LNCaP clone FGC (cell line): ENCODE results near the gene CLDN6.

Experiments
- DNase-seq: peaks from one replicate; pipeline ENCODE4 v3.0.0-alpha.2; 2011; ENCODE audit warnings: low read depth
- H3K4me3 ChIP-seq: 2 replicates; pipeline ENCODE4 v1.5.1; 2011; ENCODE audit warnings: mild to moderate bottlenecking, low read depth, low read length, control low read depth
- CTCF ChIP-seq: IDR thresholded peaks from 2 replicates; pipeline ENCODE4 v1.5.1; 2012; ENCODE audit warnings: mild to moderate bottlenecking; ENCODE audit not compliant: control insufficient read depth, insufficient read depth; ENCODE audit errors: extremely low read depth

CLDN6 gene

GRCh38 chr16:3038896-3039295 lies 20.9 kb upstream of the CLDN6 start:
- H3K4me3 ChIP-seq, result no peak overlapping the region
- DNase-seq, result no peak
- TF ChIP-seq CTCF, result no peak

- H3K4me3 ChIP-seq, result no peak overlapping the region
- DNase-seq, result no peak
- TF ChIP-seq CTCF, result no peak
Measured at GRCh38 chr16:3038256-3038655, 20.3 kb upstream of the CLDN6 start.

GRCh38 chr16:3036726-3037315 lies 18.8 kb upstream of the CLDN6 start, which contains the start of gene BICDL2:
Gene BICDL2, minus strand, starts transcription at chr16:3036944. Its CDS starts 1,448 bp downstream, at chr16:3035496.
- no peak for TF ChIP-seq CTCF
- H3K4me3 ChIP-seq, result peak within 1 kb of the TSS; percentile 69
- no peak for DNase-seq

GRCh38 chr16:3035972-3036725 lies 18.2 kb upstream of the CLDN6 start:
- DNase-seq, result no peak
- peak overlapping the region; percentile 69 for H3K4me3 ChIP-seq

GRCh38 chr16:3035289-3035971 lies 17.4 kb upstream of the CLDN6 start:
- peak overlapping the region; percentile 69 for H3K4me3 ChIP-seq
- no peak for DNase-seq
- TF ChIP-seq CTCF, result no peak

More at GRCh38 chr16:3035972-3036725, 18.2 kb upstream of the CLDN6 start:
- no peak for TF ChIP-seq CTCF

GRCh38 chr16:3032624-3033023 lies 14.6 kb upstream of the CLDN6 start:
- DNase-seq, result no peak
- TF ChIP-seq CTCF, result no peak
- H3K4me3 ChIP-seq, result no peak overlapping the region
